Stimulated activated CD4-positive, alpha-beta T cell treated with anti-CD3 and anti-CD28 coated beads, Interleukin-1b, Interleukin-23, amount 100 ng/mL, for 4 hours (primary cell): ENCODE measurements around the gene ASXL1.
"Not testable (repeated sequence)": the region's sequence is repeated elsewhere in the genome, so short reads cannot be mapped to it uniquely, and the experiment has no call there.

Source experiments
- DNase-seq, 2 donors: peaks; one replicate each; pipeline ENCODE4 v3.0.0-alpha.2; 2020; ENCODE audit warnings: low read depth in 2 of 2

ASXL1 gene

GRCh38 chr20:32337937-32338661 lies 20.0 kb upstream of the ASXL1 start:
- no peak for DNase-seq

- DNase-seq, result no peak
Measured at GRCh38 chr20:32338665-32339064, 19.5 kb upstream of the ASXL1 start.

- no peak for DNase-seq
Measured at GRCh38 chr20:32339116-32339515, 19.0 kb upstream of the ASXL1 start.

- not testable (repeated sequence) for DNase-seq
Measured at GRCh38 chr20:32341053-32341452, 17.1 kb upstream of the ASXL1 start.

- DNase-seq, result no peak
Measured at GRCh38 chr20:32343439-32343838, 14.7 kb upstream of the ASXL1 start.

GRCh38 chr20:32344835-32345506 lies 13.2 kb upstream of the ASXL1 start:
- no peak for DNase-seq

GRCh38 chr20:32348207-32348606 lies 9.9 kb upstream of the ASXL1 start:
- no peak for DNase-seq

- no peak for DNase-seq
Measured at GRCh38 chr20:32350421-32350820, 7.7 kb upstream of the ASXL1 start.

- DNase-seq, result no peak
Measured at GRCh38 chr20:32352121-32352720, 5.9 kb upstream of the ASXL1 start.

GRCh38 chr20:32353848-32354496 lies 4.2 kb upstream of the ASXL1 start:
- no peak for DNase-seq

GRCh38 chr20:32354592-32355416 lies 3.3 kb upstream of the ASXL1 start:
- no peak for DNase-seq

- no peak for DNase-seq
Measured at GRCh38 chr20:32355417-32355841, 2.7 kb upstream of the ASXL1 start.

- DNase-seq, result not testable (repeated sequence)
Measured at GRCh38 chr20:32355907-32356621, 2.1 kb upstream of the ASXL1 start.

GRCh38 chr20:32356622-32357374 lies 1.3 kb upstream of the ASXL1 start:
- no peak for DNase-seq

- DNase-seq, result no peak
Measured at GRCh38 chr20:32357375-32357868, 709 bp upstream of the ASXL1 start.

GRCh38 chr20:32358632-32358882 lies 426 bp downstream of the ASXL1 start:
- DNase-seq, result no peak

GRCh38 chr20:32358883-32359632 lies 927 bp downstream of the ASXL1 start:
- DNase-seq, result peak; percentile 63 to 82

GRCh38 chr20:32359633-32360332 lies 1.7 kb downstream of the ASXL1 start:
- DNase-seq, result no peak

GRCh38 chr20:32360333-32360634 lies 2.2 kb downstream of the ASXL1 start:
- no peak for DNase-seq
